Kidney tubule cell (primary cell): ENCODE results near the gene CYYR1.

Experiments used
- DNase-seq: peaks from one replicate; pipeline ENCODE4 v3.0.0-alpha.2; 2018; ENCODE audit warnings: low spot score

Gene CYYR1

GRCh38 chr21:26433386-26433785 lies 139.7 kb downstream of the CYYR1 start:
- no peak for DNase-seq

GRCh38 chr21:26432410-26432809 lies 140.7 kb downstream of the CYYR1 start:
- DNase-seq, result no peak

- peak; percentile 86 for DNase-seq
Measured at GRCh38 chr21:26425576-26425975, 147.5 kb downstream of the CYYR1 start.

- peak; percentile 51 for DNase-seq
Measured at GRCh38 chr21:26423511-26423910, 149.6 kb downstream of the CYYR1 start.

- DNase-seq, result no peak
Measured at GRCh38 chr21:26422706-26423105, 150.4 kb downstream of the CYYR1 start.

- no peak for DNase-seq
Measured at GRCh38 chr21:26422138-26422537, 150.9 kb downstream of the CYYR1 start.

GRCh38 chr21:26421724-26422123 lies 151.4 kb downstream of the CYYR1 start:
- no peak for DNase-seq
